B cell (primary cell): ENCODE data around the gene CROCC. TPM values are rescaled to one million over a fixed set of nuclear protein-coding genes. Genes with fewer than 3 reads are reported as not detected.

Source experiments
- ATAC-seq: fragments of 200-7000 bp; cut with Tn5 transposase; one replicate; pipeline ENCODE4 v1.10.0; 2021; ENCODE audit warnings: low read depth, mild to moderate bottlenecking, moderate number of reproducible peaks, moderate library complexity
- CTCF ChIA-PET: fragments of 350-600 bp; sonication (Branson Sonifier 250); formaldehyde crosslinking; loops from one replicate; lab custom pipeline; 2021; ENCODE audit warnings: antibody characterized with exemption, inconsistent platforms; lab: Charles Lee
- POLR2A ChIA-PET: fragments of 350-600 bp; sonication (Branson Sonifier 250); formaldehyde crosslinking; loops from one replicate; lab custom pipeline; 2021; ENCODE audit warnings: antibody characterized with exemption; lab: Charles Lee
- DNase-seq: peaks from one replicate; pipeline ENCODE4 v3.0.0; 2013
- H2AFZ ChIP-seq: 2 replicates; pipeline ENCODE4 v1.6.1; 2012; ENCODE audit warnings: mild to moderate bottlenecking, low read depth, low read length; ENCODE audit not compliant: insufficient read depth, poor library complexity, severe bottlenecking
- H3K27ac ChIP-seq, 2 donors: 1 replicate in 1 of 2; 2 replicates in 1 of 2; pipeline ENCODE4 v1.5.1; 2012 to 2013; ENCODE audit warnings: low read length in 2 of 2, mild to moderate bottlenecking in 2 of 2, moderate library complexity in 1 of 2
- H3K27me3 ChIP-seq, 4 experiments: fragments of 200-600 bp in 1 of 4; sonication (generic) in 1 of 4; replicated peaks in 1 of 4; 1 replicate in 2 of 4; 2 replicates in 2 of 4; pipeline versions ENCODE4 v1.6.1 to v1.7.0; 2013 to 2016; ENCODE audit warnings: low read length in 3 of 4, mild to moderate bottlenecking in 2 of 4, mixed read lengths in 1 of 4, moderate library complexity in 1 of 4; ENCODE audit not compliant: insufficient read depth in 4 of 4, control insufficient read depth in 3 of 4; ENCODE audit errors: control extremely low read depth in 1 of 4
- H3K36me3 ChIP-seq, 2 experiments: replicated peaks in 1 of 2; 1 replicate in 1 of 2; 2 replicates in 1 of 2; pipeline versions ENCODE4 v1.6.1 to v1.7.1; 2013; ENCODE audit warnings: low read length in 1 of 2; ENCODE audit not compliant: insufficient read depth in 2 of 2, control insufficient read depth in 1 of 2; ENCODE audit errors: control extremely low read depth in 1 of 2, extremely low read depth in 1 of 2
- H3K4me1 ChIP-seq, 2 donors: fragments of 200-600 bp in 1 of 2; sonication (generic) in 1 of 2; 1 replicate in 1 of 2; 2 replicates in 1 of 2; pipeline versions ENCODE4 v1.5.1 to v1.6.1; 2013 to 2017; ENCODE audit warnings: low read length in 2 of 2; ENCODE audit not compliant: control insufficient read depth in 2 of 2, insufficient read depth in 2 of 2
- H3K4me2 ChIP-seq: replicated peaks from 2 replicates; pipeline ENCODE3; 2012; ENCODE audit warnings: mild to moderate bottlenecking, low read depth, low read length; ENCODE audit not compliant: poor library complexity, severe bottlenecking
- H3K4me3 ChIP-seq, 5 experiments: fragments of 200-600 bp in 1 of 5; sonication (generic) in 1 of 5; 1 replicate in 3 of 5; 2 replicates in 2 of 5; pipeline versions ENCODE4 v1.5.1 to v1.7.0; 2011 to 2016; ENCODE audit warnings: low read length in 4 of 5, mild to moderate bottlenecking in 4 of 5, low read depth in 2 of 5, control low read depth in 1 of 5, moderate library complexity in 1 of 5; ENCODE audit not compliant: insufficient read depth in 1 of 5; ENCODE audit errors: control extremely low read depth in 1 of 5, extremely low read depth in 1 of 5
- H3K79me2 ChIP-seq: fragments of 200-600 bp; sonication (generic); one replicate; pipeline ENCODE4 v1.6.0; 2016; ENCODE audit warnings: low read length; ENCODE audit not compliant: control insufficient read depth, insufficient read depth
- H3K9ac ChIP-seq: fragments of 200-600 bp; sonication (generic); 2 replicates; pipeline ENCODE4 v1.6.1; 2017; ENCODE audit warnings: mild to moderate bottlenecking, low read length, moderate library complexity
- H3K9me3 ChIP-seq, 3 donors: one replicate each; pipeline versions ENCODE4 v1.6.1 to v1.7.1; 2013; ENCODE audit warnings: low read length in 2 of 3; ENCODE audit not compliant: control insufficient read depth in 2 of 3, insufficient read depth in 1 of 3; ENCODE audit errors: control extremely low read depth in 1 of 3
- H4K20me1 ChIP-seq: 2 replicates; pipeline ENCODE4 v1.6.0; 2012; ENCODE audit warnings: mild to moderate bottlenecking, low read length; ENCODE audit not compliant: insufficient read depth, control insufficient read depth, poor library complexity, severe bottlenecking
- H3K27ac Mint-ChIP-seq: one replicate; pipeline ENCODE4 v1.8.0; 2021; ENCODE audit warnings: mixed read lengths
- H3K27me3 Mint-ChIP-seq: one replicate; pipeline ENCODE4 v1.8.0; 2021; ENCODE audit warnings: mixed read lengths
- H3K4me1 Mint-ChIP-seq: one replicate; pipeline ENCODE4 v1.8.0; 2021; ENCODE audit warnings: mixed read lengths
- H3K4me3 Mint-ChIP-seq: one replicate; pipeline ENCODE4 v1.8.0; 2021; ENCODE audit warnings: mixed read lengths
- H3K9me3 Mint-ChIP-seq: one replicate; pipeline ENCODE4 v1.8.0; 2022; ENCODE audit warnings: mixed read lengths; ENCODE audit not compliant: insufficient read depth
- CTCF ChIP-seq: fragments of 200-600 bp; IDR thresholded peaks from one replicate; pipeline ENCODE4 v1.8.0; 2022; ENCODE audit warnings: antibody characterized with exemption, mild to moderate bottlenecking
- EZH2 ChIP-seq: IDR thresholded peaks from 2 replicates; pipeline ENCODE4 v1.6.1; 2012; ENCODE audit warnings: borderline replicate concordance, low read depth, mild to moderate bottlenecking, moderate library complexity, low read length; ENCODE audit not compliant: insufficient read depth, poor library complexity, severe bottlenecking
- WGBS: methylation state at CpG from one replicate; pipeline ENCODE4 v1.1.5; 2013; ENCODE audit warnings: missing lambda C conversion rate; ENCODE audit not compliant: insufficient coverage; 5-methylcytosine and 5-hydroxymethylcytosine counted together
- intact Hi-C: fragments of 100-400 bp; cut with micrococcal nuclease; formaldehyde crosslinking; loops from one replicate; pipeline ENCODE4 v1.10.0; 2022
- polyA plus RNA-seq: library from polyadenylated mRNA; depleted of rRNA; stranded (reverse); fragments of >200 nt; gene quantifications from 2 replicates; pipeline ENCODE4 v1.2.3, GENCODE V29; 2012
- total RNA-seq, 2 donors: library from RNA; stranded (reverse); fragments of 120-200 nt in 1 of 2; gene quantifications; 1 replicate in 1 of 2; 2 replicates in 1 of 2; pipeline versions ENCODE4 v1.2.3 to v1.2.4, GENCODE V29; 2013 to 2022

The CROCC gene
- total and polyA plus RNA-seq, 2 donors (not counting 1 experiment from before 2014, with no cell fraction given): 66.2 to 120 TPM

DNA sequence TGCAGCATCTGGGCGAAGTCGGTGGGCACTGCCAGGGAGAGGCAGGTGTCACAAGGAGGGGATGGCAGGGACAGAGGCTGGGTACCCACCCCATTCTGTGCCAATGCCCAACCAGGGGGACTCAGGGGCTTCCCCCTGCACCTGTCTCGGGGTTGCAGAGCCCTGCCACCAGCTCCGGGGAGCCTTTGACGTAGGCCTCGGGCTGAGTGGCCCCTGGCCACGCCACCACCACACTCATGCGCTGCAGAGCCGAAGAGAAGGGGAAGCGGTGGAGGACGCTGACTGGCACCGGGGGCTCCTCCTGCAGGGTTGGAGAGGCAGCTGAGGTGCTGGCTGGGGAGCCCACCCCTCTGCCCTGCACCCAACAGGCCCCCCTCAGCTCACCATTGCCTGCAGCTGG, 70.4 kb downstream of the CROCC start:
- H3K9me3 ChIP-seq: no peaks in the 10 kb centered on the region
- no peak overlapping the region for H3K9ac ChIP-seq
- Mint-ChIP-seq H3K9me3 (no peaks in the 10 kb centered on the region), H3K4me1 (no peaks in the 10 kb centered on the region), H3K27ac (no peak overlapping the region), H3K27me3 (no peaks in the 10 kb centered on the region), H3K4me3 (no peak overlapping the region)
- peaks cover 2 to 35% of the 10 kb centered on the region in 2 experiments for H3K36me3 ChIP-seq
- WGBS: 90% methylated on average over 11 of the region's 12 CpGs
- H3K27ac ChIP-seq: no peak overlapping the region
- no peak overlapping the region for H2AFZ ChIP-seq
- no peak for DNase-seq
- intact Hi-C loops: no loop called here
- H4K20me1 ChIP-seq: no peaks in the 10 kb centered on the region
- CTCF ChIA-PET: no interaction called here
- TF ChIP-seq CTCF (no peak), EZH2 (no peak)
- no peak overlapping the region for H3K4me2 ChIP-seq
- H3K27me3 ChIP-seq: no peaks in the 10 kb centered on the region
- H3K79me2 ChIP-seq: no peaks in the 10 kb centered on the region
- POLR2A ChIA-PET: no interaction called here
- no peaks in the 10 kb centered on the region for H3K4me1 ChIP-seq
- no peak for ATAC-seq
- no peak overlapping the region for H3K4me3 ChIP-seq

DNA sequence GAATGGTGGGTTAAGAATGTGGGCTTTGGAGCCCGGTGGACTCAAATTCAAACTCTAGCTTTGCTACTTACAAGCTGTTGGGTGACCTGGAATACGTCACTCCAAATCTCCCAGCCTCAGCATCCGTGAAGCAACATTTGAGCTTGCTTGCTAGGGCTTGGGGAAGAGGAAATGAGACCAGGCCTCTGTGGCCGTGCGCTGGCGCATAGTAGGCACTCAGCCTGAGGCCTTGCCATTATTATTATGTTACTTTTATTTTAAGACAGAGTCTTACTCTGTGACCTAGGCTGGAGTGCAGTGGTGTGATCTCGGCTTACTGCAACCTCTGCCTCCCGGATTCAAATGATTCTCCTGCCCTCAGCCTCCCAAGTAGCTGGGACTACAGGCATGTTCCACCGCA, 70.9 kb downstream of the CROCC start:
- WGBS: 100% methylated on average over 3 of the region's 9 CpGs
- Histone ChIP-seq H3K4me1 (no peaks in the 10 kb centered on the region), H4K20me1 (no peaks in the 10 kb centered on the region), H3K4me2 (no peak overlapping the region), H3K79me2 (no peaks in the 10 kb centered on the region), H2AFZ (no peak overlapping the region), H3K4me3 (no peak overlapping the region), H3K27me3 (no peaks in the 10 kb centered on the region), H3K9ac (no peak overlapping the region), H3K27ac (no peak overlapping the region), H3K9me3 (no peaks in the 10 kb centered on the region), H3K36me3 (peaks cover 2 to 30% of the 10 kb centered on the region in 2 experiments)
- Mint-ChIP-seq H3K9me3 (no peaks in the 10 kb centered on the region), H3K4me1 (no peaks in the 10 kb centered on the region), H3K27me3 (no peaks in the 10 kb centered on the region), H3K27ac (no peak overlapping the region), H3K4me3 (no peak overlapping the region)
- DNase-seq (no peak), ATAC-seq (no peak)
- ChIA-PET CTCF (no interaction called here), POLR2A (no interaction called here)
- TF ChIP-seq EZH2 (no peak), CTCF (no peak)
- intact Hi-C loops: no loop called here
